Ovary (tissue), 3 donors: ENCODE measurements around the gene UGT3A2.

Experiments used
- CTCF ChIP-seq, 3 donors: fragments of 450-650 bp in 2 of 3; fragments of 200-600 bp in 1 of 3; IDR thresholded peaks; one replicate each; pipeline versions ENCODE4 v1.5.1 to v1.8.0; 2016 to 2022; ENCODE audit warnings: antibody characterized with exemption in 3 of 3, mild to moderate bottlenecking in 1 of 3
- EP300 ChIP-seq: sonication (generic); formaldehyde crosslinking; IDR thresholded peaks from one replicate; pipeline ENCODE4 v1.6.1; 2017; ENCODE audit warnings: antibody characterized with exemption
- POLR2A ChIP-seq: fragments of 450-650 bp; IDR thresholded peaks from one replicate; pipeline ENCODE4 v1.6.1; 2017; ENCODE audit warnings: antibody characterized with exemption, mild to moderate bottlenecking, moderate library complexity
- donor health status: DM: no; HTN: no; CAD: no.

DNA sequence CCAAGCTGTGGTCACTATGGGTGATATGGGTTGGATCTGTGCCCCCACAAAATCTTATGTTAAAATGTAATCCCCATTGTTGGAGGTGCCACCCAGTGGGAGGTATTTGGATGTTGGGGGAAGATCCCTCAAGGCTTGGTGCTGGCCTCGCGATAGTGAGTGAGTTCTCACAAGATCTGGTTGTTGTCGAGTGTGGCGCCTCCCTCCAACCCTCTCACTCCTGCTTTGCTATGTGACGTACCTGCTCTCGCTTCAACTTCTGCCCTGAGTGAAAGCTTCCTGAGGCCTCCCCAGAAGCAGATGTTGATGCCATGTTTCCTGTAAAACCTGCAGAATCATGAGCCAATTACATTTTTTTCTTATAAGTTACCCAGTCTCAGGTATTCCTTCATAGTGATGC lies 35.5 kb downstream of the UGT3A2 start:
- TF ChIP-seq CTCF (IDR thresholded peaks at IDR 0.05) (no peak), POLR2A (no peak), EP300 (no peak)
